GM23248 (cell line): ENCODE data around the gene RBSN.

ENCODE experiments used
- EZH2 ChIP-seq: fragments of 200-600 bp; sonication (generic); IDR thresholded peaks from 2 replicates; pipeline ENCODE4 v1.6.1; 2018; ENCODE audit warnings: antibody characterized with exemption, mild to moderate bottlenecking; ENCODE audit not compliant: insufficient read depth, poor library complexity, severe bottlenecking
- EZH2phosphoT487 ChIP-seq: fragments of 200-600 bp; sonication (generic); IDR thresholded peaks from 2 replicates; pipeline ENCODE4 v1.6.1; 2018; ENCODE audit warnings: antibody characterized with exemption, moderate library complexity, mild to moderate bottlenecking, low read depth; ENCODE audit not compliant: insufficient read depth

DNA sequence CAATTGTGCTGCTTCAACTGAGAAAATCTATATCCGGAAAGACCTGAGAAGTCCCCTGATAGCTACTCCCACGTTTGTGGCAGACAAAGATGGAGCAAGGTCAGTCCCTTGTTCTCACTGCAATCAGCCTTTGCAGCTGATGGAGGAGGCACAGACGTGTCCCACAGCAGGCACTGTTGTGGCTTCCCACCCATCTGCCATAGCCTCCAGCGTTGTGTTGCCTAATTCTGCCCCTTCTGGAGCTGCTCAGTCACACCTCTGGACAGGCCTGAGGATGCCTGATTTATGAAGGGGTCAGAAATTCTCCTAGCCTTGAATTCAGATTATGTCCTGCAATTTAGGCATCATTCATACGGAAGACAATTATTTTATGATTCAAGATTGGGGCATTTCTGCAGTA lies 75.7 kb downstream of the RBSN start:
- TF ChIP-seq EZH2 (no peak), EZH2phosphoT487 (no peak)
